Stimulated activated CD8-positive, alpha-beta memory T cell treated with anti-CD3 and anti-CD28 coated beads, Interleukin-12 subunit alpha, Interleukin-12 subunit beta, amount 100 ng/mL, for 24 hours (primary cell): ENCODE measurements around the gene MLLT1.
"Not testable (repeated sequence)": the region's sequence is repeated elsewhere in the genome, so short reads cannot be mapped to it uniquely, and the experiment has no call there.

Experiments used
- DNase-seq: peaks from one replicate; pipeline ENCODE4 v3.0.0-alpha.2; 2020; ENCODE audit errors: extremely low read depth

The MLLT1 gene

GRCh38 chr19:6279931-6280591 is at the start of gene MLLT1:
MLLT1 (minus strand) TSS chr19:6279975; CDS start chr19:6279784, 191 bp downstream.
- DNase-seq, result peak; percentile 95

GRCh38 chr19:6326815-6327214 is 47.0 kb upstream of the MLLT1 start:
- no peak for DNase-seq

GRCh38 chr19:6325614-6326013 is 45.8 kb upstream of the MLLT1 start:
- no peak for DNase-seq

- no peak for DNase-seq
Observed at GRCh38 chr19:6324757-6325156, 45.0 kb upstream of the MLLT1 start.

GRCh38 chr19:6322284-6322683 is 42.5 kb upstream of the MLLT1 start:
- no peak for DNase-seq

- no peak for DNase-seq
Observed at GRCh38 chr19:6319376-6319775, 39.6 kb upstream of the MLLT1 start.

GRCh38 chr19:6318772-6319171 is 39.0 kb upstream of the MLLT1 start:
- no peak for DNase-seq

- DNase-seq, result not testable (repeated sequence)
Observed at GRCh38 chr19:6315646-6316045, 35.9 kb upstream of the MLLT1 start.

GRCh38 chr19:6313398-6313969 is 33.7 kb upstream of the MLLT1 start:
- no peak for DNase-seq

- no peak for DNase-seq
Observed at GRCh38 chr19:6312018-6312417, 32.2 kb upstream of the MLLT1 start.

- no peak for DNase-seq
Observed at GRCh38 chr19:6298413-6298812, 18.6 kb upstream of the MLLT1 start.

- DNase-seq, result no peak
Observed at GRCh38 chr19:6297202-6297601, 17.4 kb upstream of the MLLT1 start.

GRCh38 chr19:6292006-6292405 is 12.2 kb upstream of the MLLT1 start:
- no peak for DNase-seq

- DNase-seq, result no peak
Observed at GRCh38 chr19:6288737-6289136, 9.0 kb upstream of the MLLT1 start.

GRCh38 chr19:6287269-6287885 is 7.6 kb upstream of the MLLT1 start:
- DNase-seq, result no peak

- no peak for DNase-seq
Observed at GRCh38 chr19:6286676-6287075, 6.9 kb upstream of the MLLT1 start.

- DNase-seq, result not testable (repeated sequence)
Observed at GRCh38 chr19:6282393-6282792, 2.6 kb upstream of the MLLT1 start.

GRCh38 chr19:6279620-6279930 is 200 bp downstream of the MLLT1 start:
- no peak for DNase-seq

- no peak for DNase-seq
Observed at GRCh38 chr19:6278740-6279619, 795 bp downstream of the MLLT1 start.

GRCh38 chr19:6278051-6278450 is 1.7 kb downstream of the MLLT1 start:
- DNase-seq, result no peak

- no peak for DNase-seq
Observed at GRCh38 chr19:6276447-6276846, 3.3 kb downstream of the MLLT1 start.

- DNase-seq, result no peak
Observed at GRCh38 chr19:6275170-6275744, 4.5 kb downstream of the MLLT1 start.
